Limb (tissue), 2 donors: ENCODE data around the gene RSAD1.
A peak's percentile ranks its signal among the peaks of the same experiment; 100 is the strongest.

Experiments used
- DNase-seq, 2 donors: peaks; one replicate each; pipeline ENCODE4 v3.0.0-alpha.2; 2016; ENCODE audit errors: extremely low spot score in 2 of 2

The RSAD1 gene

GRCh38 chr17:50478391-50479381, at the start of gene RSAD1:
TSS of gene RSAD1 (plus strand) at chr17:50478860. CDS start at chr17:50478885, 25 bp downstream.
- DNase-seq = peak; percentile 86 to 90

- no peak for DNase-seq
These were observed 48.9 kb upstream of the RSAD1 start for GRCh38 chr17:50429793-50430192.

- peak in 1 of 2 donors; percentile 69 for DNase-seq
These were observed 47.6 kb upstream of the RSAD1 start for GRCh38 chr17:50430821-50431618.

GRCh38 chr17:50432125-50432762, 46.4 kb upstream of the RSAD1 start:
- no peak for DNase-seq

DNA sequence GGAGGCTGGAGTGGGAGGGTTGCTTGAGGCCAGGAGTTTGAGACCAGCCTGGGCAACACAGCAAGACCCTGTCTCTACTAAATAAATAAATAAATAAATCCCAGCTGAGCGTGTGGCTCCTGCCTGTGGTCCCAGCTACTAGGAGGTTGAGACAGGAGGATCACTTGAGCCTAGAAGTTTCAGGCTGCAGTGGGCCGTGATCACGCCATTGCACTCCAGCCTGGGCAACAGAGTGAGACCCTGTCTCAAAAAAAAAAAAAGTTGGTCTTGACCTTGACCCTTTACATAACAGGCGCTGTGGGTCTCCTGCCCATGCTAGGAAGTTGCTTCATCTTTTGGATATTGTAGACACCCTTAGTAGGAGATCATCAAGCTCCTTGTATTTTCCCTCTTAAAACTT, 41.3 kb upstream of the RSAD1 start:
- DNase-seq = no peak

DNA sequence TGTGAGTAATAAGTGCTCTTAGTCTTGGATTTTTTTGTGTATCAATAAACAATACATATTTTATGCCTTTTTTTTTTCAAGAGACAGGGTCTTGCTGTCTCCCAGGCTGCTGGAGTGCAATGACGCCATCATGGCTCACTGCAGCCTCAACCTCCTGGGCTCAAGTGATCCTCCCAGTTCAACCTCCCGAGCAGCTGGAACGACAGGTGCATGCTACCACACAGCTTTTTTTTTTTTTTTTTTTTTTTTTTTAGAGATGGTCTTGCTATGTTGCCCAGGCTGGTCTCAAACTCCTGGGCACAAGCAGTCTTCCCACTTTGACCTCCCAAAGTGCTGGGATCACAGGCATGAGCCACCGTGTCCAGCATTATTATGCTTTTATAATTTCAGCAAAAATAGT, 39.7 kb upstream of the RSAD1 start:
- no peak for DNase-seq

DNA sequence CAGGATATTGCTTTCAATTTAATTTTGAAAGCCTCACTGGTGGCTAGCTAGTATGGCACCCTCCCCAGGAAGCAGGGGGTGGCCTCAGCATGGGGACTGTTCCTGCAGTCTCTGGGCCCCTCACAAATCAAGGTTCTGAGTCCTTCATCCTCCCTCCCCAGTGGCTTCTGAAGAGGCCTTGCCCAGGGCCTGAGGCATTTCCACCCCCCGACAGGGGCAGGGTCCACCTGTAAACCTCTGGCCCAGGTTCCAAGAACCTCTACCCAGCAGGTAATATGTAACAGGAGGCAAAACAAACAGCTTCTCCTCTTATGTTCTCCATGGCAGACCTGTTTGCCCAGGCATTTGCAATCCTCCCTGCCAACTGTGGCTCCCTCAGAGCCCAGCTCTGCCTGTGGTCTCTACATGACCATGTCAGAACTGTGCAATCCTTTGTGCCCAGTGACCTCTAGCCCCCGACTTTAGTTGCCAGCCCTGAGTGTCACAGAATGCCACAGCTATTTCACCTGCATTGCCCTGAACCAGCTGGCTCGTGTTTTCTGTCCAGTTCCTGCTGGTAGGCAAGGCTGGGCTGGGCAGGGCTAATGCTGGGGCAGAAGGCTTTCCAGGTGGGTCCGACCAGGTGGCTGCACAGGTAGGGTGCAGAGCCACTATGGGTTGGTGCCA, 38.4 kb upstream of the RSAD1 start:
- no peak for DNase-seq

DNA sequence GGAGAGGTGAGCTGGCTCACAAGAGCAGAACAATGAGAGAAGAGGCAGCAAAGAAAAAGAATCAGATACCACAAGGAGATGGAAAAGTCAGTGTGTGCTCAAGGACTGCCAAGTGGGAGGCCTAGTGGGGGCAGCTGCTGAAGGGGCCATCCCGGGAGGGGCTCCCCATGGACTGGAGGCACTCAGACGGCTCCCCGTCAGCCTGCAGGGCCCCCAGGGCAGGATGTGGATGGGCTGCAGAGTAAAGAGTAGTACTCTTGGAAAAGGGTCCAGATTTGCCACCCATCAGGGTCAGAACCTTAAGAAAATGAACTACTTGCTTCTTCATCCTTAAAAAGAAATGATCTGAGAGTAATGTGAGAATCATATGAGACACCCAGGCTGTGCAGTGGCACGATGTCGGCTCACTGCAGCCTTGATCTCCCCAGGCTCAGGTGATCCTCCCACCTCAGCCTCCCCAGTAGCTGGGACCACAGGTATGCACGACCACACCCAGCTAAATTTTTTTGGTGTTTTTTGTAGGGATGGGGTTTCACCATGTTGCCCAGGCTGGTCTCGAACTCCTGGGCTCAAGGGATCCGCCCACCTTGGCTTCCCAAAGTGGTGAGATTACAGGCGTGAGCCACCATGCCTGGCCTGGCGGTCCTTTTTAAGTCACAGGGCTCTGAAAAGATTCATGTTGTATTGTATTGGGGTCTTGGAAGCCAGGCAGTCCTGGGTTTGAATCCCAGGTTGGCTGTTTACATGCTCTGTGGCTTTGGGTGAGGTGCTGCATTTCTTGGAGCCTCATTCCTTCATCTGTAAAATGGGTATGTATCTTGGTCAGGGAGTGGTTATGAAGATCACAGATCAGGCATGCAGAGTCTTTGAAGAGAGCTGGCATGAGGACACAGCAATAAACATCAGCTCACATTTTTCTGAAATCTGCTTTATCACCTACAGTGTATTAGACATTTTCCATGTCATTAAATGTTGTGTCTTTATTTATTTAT, 37.5 kb upstream of the RSAD1 start:
- no peak for DNase-seq

GRCh38 chr17:50443505-50443974, 35.1 kb upstream of the RSAD1 start:
- DNase-seq = peak in 1 of 2 donors; percentile 45

- no peak for DNase-seq
These were observed 33.6 kb upstream of the RSAD1 start for GRCh38 chr17:50444841-50445715.

DNA sequence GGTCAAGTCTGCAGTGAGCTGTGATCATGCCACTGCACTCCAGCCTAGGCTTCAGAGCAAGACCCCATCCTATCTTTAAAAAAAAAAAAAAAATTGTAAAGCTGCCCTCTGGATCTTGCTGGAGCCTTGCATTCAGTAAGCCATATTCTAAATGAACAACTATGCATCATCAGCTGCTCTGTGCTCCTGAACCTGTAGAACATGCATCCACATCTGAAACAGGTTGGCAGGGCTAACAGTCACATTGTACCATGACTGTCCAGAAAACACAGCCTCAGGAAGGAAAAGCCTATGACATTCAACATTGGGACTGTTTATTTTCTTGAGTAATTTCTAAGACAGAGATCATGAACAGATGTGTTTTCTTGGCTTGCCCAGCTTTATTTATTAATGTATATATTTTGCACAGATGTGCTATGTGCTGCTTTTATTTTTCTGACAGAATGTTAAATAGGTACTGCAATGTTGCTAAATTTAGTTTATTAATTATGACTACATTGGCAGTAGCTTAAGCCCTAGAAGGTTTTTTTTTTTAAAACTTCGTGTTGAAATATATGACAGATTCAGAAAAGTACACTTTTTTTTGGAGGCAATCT, 32.8 kb upstream of the RSAD1 start:
- no peak for DNase-seq

- DNase-seq = no peak
These were observed 30.6 kb upstream of the RSAD1 start for GRCh38 chr17:50447870-50448595.

DNA sequence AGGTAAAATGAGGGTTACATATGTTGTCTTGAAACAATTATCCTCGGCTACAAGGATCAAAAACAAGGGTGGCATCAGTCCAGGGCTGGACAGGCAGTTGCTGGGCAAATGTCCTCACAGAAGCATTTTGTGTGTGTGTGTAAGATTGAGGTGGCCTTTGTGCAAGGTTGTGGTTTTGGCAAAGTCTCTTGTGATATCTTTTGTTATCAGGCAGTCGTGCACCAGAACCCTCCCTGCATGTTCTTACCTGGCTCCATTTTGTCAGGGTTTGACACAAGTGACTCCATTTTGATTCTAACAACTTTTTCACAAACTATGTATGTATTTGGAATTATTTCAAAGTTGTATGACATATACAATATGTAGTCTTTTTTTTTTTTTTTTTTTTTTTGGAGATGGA, 30.0 kb upstream of the RSAD1 start:
- no peak for DNase-seq

DNA sequence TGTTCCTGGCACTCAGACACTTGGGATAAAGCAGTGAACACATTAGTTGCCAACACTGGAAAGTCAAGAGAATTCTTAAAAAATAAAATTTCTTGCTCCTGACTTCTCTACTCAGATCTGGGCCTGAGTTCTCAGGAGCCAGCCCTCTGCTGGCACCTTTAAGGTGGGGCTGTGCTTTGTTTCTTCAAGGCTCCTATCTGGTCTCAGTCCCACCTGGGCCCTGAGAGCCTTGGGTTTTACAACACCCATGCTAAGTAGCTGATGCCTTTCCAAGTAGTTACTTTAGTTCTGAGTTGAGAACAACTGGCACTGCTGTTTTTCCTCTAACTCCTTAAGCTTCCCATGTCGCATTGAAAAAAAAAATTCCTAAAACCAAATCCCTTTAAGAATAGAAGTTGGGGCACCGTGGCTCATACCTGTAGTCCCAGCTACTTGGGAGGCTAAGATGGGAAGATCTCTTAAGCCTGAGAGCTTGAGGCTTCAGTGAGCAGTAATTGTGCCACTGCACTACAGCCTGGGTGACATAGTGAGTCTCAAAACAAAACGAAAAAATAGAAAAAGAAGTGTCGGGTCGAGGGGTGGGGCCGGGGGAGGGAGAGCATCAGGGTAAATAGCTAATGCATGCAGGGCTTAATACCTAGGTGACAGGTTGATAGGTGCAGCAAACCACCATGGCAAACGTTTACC, 26.6 kb upstream of the RSAD1 start:
- DNase-seq = no peak

DNA sequence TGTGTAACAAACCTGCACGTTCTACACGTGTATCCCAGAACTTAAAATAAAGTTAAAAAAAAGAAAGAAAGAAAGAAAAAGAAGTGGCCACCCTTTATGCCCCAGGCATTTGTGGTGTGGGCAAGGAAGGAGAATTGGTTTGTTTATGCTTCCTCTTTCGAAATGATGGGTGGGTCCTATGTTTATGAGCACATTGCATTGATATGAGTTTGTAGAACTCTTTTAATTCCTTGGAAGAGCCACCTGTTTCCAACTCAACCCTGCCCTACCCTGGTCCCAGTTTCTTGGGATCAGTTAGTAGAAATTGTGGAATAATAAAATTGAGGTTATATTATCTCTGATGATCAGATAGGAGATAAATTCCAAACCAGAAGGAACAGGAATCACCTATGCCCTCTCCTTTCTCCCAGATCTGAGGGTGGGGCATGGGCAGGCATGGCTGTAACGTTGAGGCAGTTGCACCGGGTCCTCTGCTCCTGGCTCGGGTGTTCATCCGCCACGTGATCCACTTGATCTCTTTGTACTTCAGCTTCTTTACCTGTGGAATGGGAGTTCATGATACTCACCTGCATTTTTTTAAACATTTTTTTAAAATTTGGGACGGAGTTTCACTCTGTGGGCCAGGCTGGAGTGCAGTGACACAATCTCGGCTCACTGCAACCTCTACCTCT, 25.9 kb upstream of the RSAD1 start:
- DNase-seq = no peak

- DNase-seq = no peak
These were observed 24.8 kb upstream of the RSAD1 start for GRCh38 chr17:50453901-50454300.

- no peak for DNase-seq
These were observed 21.0 kb upstream of the RSAD1 start for GRCh38 chr17:50457621-50458020.
